Measurements from ENCODE around the gene NLK.

DNA sequence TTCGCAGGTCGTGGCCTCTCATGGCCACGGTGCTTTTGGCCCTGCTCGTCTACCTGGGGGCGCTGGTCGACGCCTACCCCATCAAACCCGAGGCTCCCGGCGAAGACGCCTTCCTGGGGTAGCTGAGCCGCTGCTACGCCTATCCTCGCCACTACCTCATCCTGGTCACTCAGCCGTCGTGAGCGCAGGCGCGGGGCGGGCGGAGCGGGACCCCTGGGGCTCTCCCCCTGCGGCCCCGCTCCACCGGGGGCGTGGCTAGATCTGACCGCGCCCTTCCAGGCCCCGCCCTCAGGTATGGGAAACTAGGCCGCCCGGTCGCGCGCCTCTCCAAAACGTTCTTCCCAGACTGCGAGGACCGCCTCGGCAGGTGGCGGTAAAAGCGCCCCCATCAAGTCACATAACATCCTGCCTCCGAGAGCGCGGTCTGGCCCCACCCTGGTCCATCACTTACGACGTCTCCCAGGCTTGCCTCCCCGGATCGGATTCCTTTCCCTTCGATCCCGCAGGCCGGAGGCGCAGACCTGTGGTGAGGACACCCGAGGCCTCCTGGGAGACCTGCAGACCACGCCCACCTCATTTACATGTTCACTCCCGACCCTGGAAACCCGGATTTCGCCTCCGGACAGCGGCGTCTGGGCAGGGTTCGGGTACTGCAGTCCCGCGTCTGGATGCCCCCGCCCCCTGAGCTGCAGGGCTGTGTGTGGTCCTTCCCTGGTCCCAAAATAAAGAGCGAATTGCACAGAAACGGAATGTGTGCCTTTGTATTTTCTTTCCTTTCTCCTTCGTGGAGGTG lies 185.0 kb downstream of the NLK start:
- TF ChIP-seq, protein P1, sequence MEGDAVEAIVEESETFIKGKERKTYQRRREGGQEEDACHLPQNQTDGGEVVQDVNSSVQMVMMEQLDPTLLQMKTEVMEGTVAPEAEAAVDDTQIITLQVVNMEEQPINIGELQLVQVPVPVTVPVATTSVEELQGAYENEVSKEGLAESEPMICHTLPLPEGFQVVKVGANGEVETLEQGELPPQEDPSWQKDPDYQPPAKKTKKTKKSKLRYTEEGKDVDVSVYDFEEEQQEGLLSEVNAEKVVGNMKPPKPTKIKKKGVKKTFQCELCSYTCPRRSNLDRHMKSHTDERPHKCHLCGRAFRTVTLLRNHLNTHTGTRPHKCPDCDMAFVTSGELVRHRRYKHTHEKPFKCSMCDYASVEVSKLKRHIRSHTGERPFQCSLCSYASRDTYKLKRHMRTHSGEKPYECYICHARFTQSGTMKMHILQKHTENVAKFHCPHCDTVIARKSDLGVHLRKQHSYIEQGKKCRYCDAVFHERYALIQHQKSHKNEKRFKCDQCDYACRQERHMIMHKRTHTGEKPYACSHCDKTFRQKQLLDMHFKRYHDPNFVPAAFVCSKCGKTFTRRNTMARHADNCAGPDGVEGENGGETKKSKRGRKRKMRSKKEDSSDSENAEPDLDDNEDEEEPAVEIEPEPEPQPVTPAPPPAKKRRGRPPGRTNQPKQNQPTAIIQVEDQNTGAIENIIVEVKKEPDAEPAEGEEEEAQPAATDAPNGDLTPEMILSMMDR (IDR thresholded peaks at IDR 0.05), result no peak
- TF ChIP-seq EZH2 (IDR thresholded peaks at IDR 0.05; ENCODE audit: borderline replicate concordance, insufficient read depth, low read depth, low read length, poor library complexity, severe bottlenecking), result no peak

All from B cell (primary cell).